Type B pancreatic cell (in vitro differentiated cells): ENCODE data around the gene EVA1C. TPM values are rescaled to one million over a fixed set of nuclear protein-coding genes. Genes with fewer than 3 reads are reported as not detected.
"Not testable (repeated sequence)": the region's sequence is repeated elsewhere in the genome, so short reads cannot be mapped to it uniquely, and the experiment has no call there.

ENCODE experiments used
- DNase-seq: peaks from one replicate; pipeline ENCODE4 v3.0.0; 2021; ENCODE audit warnings: mixed read lengths; ENCODE audit not compliant: unreplicated experiment; ENCODE audit errors: extremely low spot score
- H3K27ac Mint-ChIP-seq: 2 replicates; pipeline ENCODE4 v1.8.0; 2021; ENCODE audit warnings: mild to moderate bottlenecking, mixed read lengths
- H3K27me3 Mint-ChIP-seq: 2 replicates; pipeline ENCODE4 v1.8.0; 2021; ENCODE audit warnings: mixed read lengths
- H3K36me3 Mint-ChIP-seq: 2 replicates; pipeline ENCODE4 v1.8.0; 2021; ENCODE audit warnings: mixed read lengths
- H3K4me1 Mint-ChIP-seq: one replicate; pipeline ENCODE4 v1.8.0; 2021; ENCODE audit warnings: mixed read lengths; ENCODE audit not compliant: unreplicated experiment
- H3K4me3 Mint-ChIP-seq: 2 replicates; pipeline ENCODE4 v1.8.0; 2021; ENCODE audit warnings: mild to moderate bottlenecking, mixed read lengths
- H3K9me3 Mint-ChIP-seq: 2 replicates; pipeline ENCODE4 v1.8.0; 2021; ENCODE audit warnings: mixed read lengths
- total RNA-seq: library from RNA; stranded (reverse); gene quantifications from 2 replicates; pipeline ENCODE4 v1.2.1, GENCODE V29; 2021; ENCODE audit warnings: low replicate concordance
- TF ChIP-seq, protein P1 (sequence below): fragments of 200-600 bp; sonication (generic); conservative IDR thresholded peaks from 2 replicates; pipeline ENCODE4 v1.5.0; 2021; ENCODE audit warnings: antibody characterized with exemption, mild to moderate bottlenecking

EVA1C gene
- total RNA-seq, 1 donor from 2014 or later: 0.63 TPM

DNA sequence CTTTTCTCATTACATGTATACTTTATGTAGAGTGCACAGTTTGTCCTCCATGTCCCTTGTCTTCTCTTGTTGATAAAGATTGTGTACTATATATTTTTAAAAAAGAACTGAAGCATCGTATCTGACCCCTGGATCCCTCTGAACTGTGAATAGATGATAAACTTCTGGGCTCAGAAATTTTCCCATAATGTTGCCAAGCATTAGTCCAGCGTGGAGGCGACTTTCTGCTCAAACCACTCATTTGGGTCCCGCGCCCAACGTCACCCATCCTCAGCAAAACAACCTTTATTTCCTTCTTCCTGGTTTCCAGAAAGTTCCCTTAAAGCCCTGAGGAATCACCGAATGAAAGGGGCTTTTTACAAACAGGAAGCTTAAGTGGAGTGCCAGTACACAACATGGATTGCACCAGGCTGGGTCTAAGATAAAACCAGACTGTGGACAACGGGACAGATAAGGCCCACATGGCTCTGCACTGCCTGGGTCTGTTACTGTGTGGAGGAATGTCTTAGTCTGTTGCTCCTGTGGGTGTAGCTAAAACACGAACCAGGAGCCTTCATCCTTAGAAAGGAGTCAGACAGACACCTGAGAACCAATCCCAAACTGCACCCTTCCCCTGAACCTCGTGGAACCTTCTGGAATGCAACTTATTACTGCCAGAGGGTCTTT is 15.6 kb downstream of the EVA1C start:
- Mint-ChIP-seq H3K9me3 (peaks cover 6% of the 10 kb centered on the region), H3K4me3 (no peak overlapping the region), H3K4me1 (no peaks in the 10 kb centered on the region), H3K27me3 (peaks cover 1% of the 10 kb centered on the region), H3K27ac (peak overlapping the region; percentile 15), H3K36me3 (no peaks in the 10 kb centered on the region)
- TF ChIP-seq, protein P1, sequence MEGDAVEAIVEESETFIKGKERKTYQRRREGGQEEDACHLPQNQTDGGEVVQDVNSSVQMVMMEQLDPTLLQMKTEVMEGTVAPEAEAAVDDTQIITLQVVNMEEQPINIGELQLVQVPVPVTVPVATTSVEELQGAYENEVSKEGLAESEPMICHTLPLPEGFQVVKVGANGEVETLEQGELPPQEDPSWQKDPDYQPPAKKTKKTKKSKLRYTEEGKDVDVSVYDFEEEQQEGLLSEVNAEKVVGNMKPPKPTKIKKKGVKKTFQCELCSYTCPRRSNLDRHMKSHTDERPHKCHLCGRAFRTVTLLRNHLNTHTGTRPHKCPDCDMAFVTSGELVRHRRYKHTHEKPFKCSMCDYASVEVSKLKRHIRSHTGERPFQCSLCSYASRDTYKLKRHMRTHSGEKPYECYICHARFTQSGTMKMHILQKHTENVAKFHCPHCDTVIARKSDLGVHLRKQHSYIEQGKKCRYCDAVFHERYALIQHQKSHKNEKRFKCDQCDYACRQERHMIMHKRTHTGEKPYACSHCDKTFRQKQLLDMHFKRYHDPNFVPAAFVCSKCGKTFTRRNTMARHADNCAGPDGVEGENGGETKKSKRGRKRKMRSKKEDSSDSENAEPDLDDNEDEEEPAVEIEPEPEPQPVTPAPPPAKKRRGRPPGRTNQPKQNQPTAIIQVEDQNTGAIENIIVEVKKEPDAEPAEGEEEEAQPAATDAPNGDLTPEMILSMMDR: no peak
- no peak for DNase-seq

DNA sequence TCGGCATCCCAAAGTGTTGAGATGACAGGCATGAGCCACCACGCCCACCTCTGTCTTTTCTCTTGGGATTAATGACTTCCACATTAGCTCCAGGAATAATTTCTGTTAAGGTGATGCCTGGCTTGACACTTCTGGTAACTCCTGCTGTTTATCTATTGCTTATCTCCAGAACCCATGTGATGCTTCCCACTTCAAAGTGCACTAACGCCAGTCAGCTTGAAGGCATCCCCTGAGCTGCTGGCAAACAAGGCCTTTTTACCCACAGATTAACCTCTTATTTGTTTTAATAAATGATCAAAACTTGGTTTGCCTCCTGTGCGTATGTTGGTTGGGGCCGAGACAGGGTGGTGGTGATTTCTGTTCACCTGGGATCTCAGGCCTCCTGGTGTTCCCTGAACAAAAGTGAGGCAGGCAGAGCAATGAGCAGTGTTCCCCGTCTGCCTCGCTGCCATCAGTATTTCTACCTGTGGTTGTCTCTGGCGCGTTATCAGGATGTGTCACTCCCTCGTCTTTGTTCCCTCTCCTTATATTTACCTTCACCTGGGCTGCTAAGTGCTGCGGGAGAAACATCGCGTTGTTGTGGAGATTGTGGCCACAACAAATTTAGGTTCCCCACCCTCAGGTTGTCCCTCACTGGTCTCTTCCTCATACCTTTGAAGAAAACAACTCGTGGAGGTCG is 20.6 kb downstream of the EVA1C start:
- not testable (repeated sequence) for H3K9me3 Mint-ChIP-seq, H3K36me3 Mint-ChIP-seq, DNase-seq, H3K4me3 Mint-ChIP-seq, H3K27me3 Mint-ChIP-seq, H3K4me1 Mint-ChIP-seq
- H3K27ac Mint-ChIP-seq: peak overlapping the region; percentile 65

DNA sequence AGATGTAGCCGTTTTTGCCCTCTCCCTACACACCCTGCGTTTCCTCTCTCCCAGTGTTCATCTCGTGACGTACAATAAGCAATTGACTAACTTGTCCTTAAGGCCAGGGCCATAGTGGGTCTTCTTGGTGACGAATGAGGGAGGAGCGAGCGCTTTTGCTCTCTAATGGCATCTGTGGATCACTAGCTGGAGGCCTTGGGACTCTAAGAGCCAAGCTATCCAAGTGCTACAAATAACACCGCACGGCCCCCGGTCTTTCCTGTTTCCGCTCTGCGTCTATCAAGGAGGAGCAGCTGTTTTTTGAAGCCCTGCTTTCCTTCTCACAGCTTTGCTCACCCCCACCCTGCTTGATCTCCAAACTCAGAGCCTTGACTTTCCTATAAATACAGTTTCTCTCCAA is 25.2 kb downstream of the EVA1C start:
- Mint-ChIP-seq H3K36me3 (no peaks in the 10 kb centered on the region), H3K4me1 (no peaks in the 10 kb centered on the region), H3K9me3 (no peaks in the 10 kb centered on the region), H3K4me3 (no peak overlapping the region), H3K27ac (no peak overlapping the region), H3K27me3 (peaks cover 14% of the 10 kb centered on the region)
- TF ChIP-seq, protein P1: no peak
- no peak for DNase-seq

DNA sequence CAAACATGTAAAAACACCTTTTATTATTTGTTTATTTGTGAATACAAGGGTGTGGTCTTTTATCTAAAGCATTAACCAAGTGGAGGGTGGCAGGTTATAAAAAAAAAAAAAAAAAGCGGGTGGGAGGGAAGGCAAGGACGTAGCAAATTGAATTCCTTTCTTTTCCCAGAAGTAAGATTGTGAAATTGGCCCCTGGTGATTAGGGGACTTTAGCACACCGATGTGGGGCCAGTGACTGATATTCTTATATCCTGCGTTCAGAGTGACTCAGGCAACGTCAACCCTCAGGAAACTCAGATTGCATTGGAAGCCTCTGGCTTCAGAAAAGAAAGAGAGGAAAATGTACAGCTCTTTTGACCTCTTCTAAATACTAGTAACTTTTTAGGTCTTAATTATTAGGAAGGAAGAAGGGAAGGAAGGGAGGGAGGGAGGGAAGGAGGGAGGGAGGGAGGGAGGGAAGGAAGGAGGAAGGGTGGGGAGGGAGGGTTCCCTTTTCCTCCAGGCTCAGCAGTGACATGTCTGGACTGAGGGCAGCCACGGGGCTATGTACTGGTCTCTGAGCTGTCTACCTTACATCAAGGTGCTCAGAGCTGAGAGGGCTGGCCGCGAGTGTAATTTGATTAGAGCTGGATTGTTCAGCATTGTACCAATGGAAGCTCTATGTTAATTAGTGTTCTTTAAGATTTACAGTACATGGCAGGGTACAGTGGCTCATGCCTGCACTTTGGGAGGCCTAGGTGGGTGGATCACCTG is 30.2 kb downstream of the EVA1C start:
- Mint-ChIP-seq H3K9me3 (no peaks in the 10 kb centered on the region), H3K4me3 (no peak overlapping the region), H3K36me3 (no peaks in the 10 kb centered on the region), H3K27me3 (peaks cover 17% of the 10 kb centered on the region), H3K4me1 (no peaks in the 10 kb centered on the region), H3K27ac (no peak overlapping the region)
- TF ChIP-seq, protein P1: no peak
- DNase-seq: no peak

DNA sequence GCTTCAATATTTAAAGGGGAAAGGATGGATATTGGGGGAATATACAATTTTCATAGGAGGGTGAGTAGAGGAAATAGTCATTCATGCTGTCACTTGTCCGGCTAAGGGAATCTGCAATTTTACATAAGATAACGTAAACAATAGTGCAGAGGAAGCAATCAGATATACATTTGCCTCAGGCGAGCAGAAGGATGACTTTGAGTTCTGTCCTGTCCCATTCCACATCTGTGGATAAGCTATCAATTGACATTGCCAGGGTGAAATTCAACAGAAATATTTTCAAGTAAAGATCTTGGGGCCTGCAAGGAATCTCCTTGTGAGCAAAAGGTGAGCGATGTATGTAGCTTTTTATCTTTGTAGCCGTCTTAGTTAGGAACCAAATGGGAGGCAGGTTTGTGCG is 32.6 kb downstream of the EVA1C start:
- H3K27ac Mint-ChIP-seq: no peak overlapping the region
- H3K36me3 Mint-ChIP-seq: no peaks in the 10 kb centered on the region
- DNase-seq: no peak
- H3K27me3 Mint-ChIP-seq: peaks cover 13% of the 10 kb centered on the region
- TF ChIP-seq, protein P1: no peak
- H3K4me1 Mint-ChIP-seq: no peaks in the 10 kb centered on the region
- H3K4me3 Mint-ChIP-seq: no peak overlapping the region
- H3K9me3 Mint-ChIP-seq: no peaks in the 10 kb centered on the region

DNA sequence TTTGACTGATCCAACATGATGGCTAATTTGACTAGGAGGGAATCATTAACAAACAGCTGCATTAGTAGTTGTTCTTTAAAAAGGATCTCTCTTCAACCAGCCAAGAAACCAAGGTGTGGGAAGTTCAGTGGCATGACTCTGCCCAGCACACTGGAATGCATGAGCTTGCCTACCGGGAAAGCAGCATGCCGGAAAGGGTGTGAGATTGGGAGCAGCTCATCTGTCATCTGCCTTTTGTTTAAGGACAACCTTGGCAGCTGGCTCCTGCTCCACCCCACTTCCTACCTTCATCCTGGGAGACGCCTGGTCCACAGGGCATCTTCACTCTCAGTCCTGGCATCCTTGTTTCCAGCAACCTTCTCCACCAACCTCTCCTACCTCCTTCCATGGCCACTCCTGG is 33.9 kb downstream of the EVA1C start:
- not testable (repeated sequence) for H3K9me3 Mint-ChIP-seq, H3K36me3 Mint-ChIP-seq, DNase-seq, H3K27me3 Mint-ChIP-seq, H3K4me3 Mint-ChIP-seq, H3K4me1 Mint-ChIP-seq, H3K27ac Mint-ChIP-seq
